Tibial nerve (tissue), 4 donors: ENCODE results near the gene PADI3. TPM values are rescaled to one million over a fixed set of nuclear protein-coding genes. Genes with fewer than 3 reads are reported as not detected.

Source experiments
- DNase-seq, 2 donors: peaks; one replicate each; pipeline ENCODE4 v3.0.0-alpha.2; 2019; ENCODE audit warnings: low spot score in 2 of 2
- H3K27ac ChIP-seq, 4 donors: fragments of 200-600 bp; sonication (generic) in 3 of 4; one replicate each; pipeline ENCODE4 v1.5.1; 2017 to 2019; ENCODE audit warnings: mild to moderate bottlenecking in 1 of 4
- H3K27me3 ChIP-seq, 2 donors: fragments of 200-600 bp; sonication (generic) in 1 of 2; one replicate each; pipeline versions ENCODE4 v1.5.1 to v1.6.0; 2017 to 2019
- H3K36me3 ChIP-seq, 3 donors: fragments of 200-600 bp; sonication (generic); one replicate each; pipeline ENCODE4 v1.5.1; 2018 to 2019
- H3K4me1 ChIP-seq, 4 donors: fragments of 200-600 bp; sonication (generic) in 3 of 4; one replicate each; pipeline ENCODE4 v1.5.1; 2017 to 2019
- H3K4me3 ChIP-seq, 4 donors: fragments of 200-600 bp; sonication (generic) in 3 of 4; one replicate each; pipeline ENCODE4 v1.5.1; 2017 to 2019; ENCODE audit warnings: mild to moderate bottlenecking in 1 of 4, moderate library complexity in 1 of 4
- H3K9me3 ChIP-seq, 4 donors: fragments of 200-600 bp; sonication (generic) in 3 of 4; one replicate each; pipeline ENCODE4 v1.5.1; 2017 to 2019
- CTCF ChIP-seq, 5 experiments: fragments of 200-600 bp in 3 of 5; fragments of 450-650 bp in 2 of 5; sonication (generic) in 3 of 5; IDR thresholded peaks; one replicate each; pipeline ENCODE4 v1.5.1; 2016 to 2019; ENCODE audit warnings: antibody characterized with exemption in 5 of 5, mild to moderate bottlenecking in 3 of 5, moderate library complexity in 2 of 5
- EP300 ChIP-seq, 2 donors: sonication (generic); formaldehyde crosslinking; IDR thresholded peaks; one replicate each; pipeline ENCODE4 v1.6.1; 2017; ENCODE audit warnings: antibody characterized with exemption in 2 of 2, mild to moderate bottlenecking in 1 of 2
- POLR2A ChIP-seq, 2 donors: fragments of 450-650 bp; IDR thresholded peaks; one replicate each; pipeline ENCODE4 v1.6.1; 2017; ENCODE audit warnings: antibody characterized with exemption in 2 of 2, mild to moderate bottlenecking in 2 of 2, moderate library complexity in 2 of 2
- WGBS, 2 donors: methylation state at CpG; one replicate each; pipeline ENCODE4 v1.1.5; 2018; 5-methylcytosine and 5-hydroxymethylcytosine counted together
- total RNA-seq, 4 donors: library from RNA; depleted of rRNA; stranded (reverse); fragments of >200 nt; gene quantifications; one replicate each; pipeline ENCODE4 v1.1.0, GENCODE V29; 2016

Gene PADI3
- total RNA-seq, 4 donors from 2014 or later: not detected

GRCh38 chr1:17307329-17307728 lies 58.4 kb downstream of the PADI3 start:
- peaks cover 0 to 7% (median 0%) of the 10 kb centered on the region in 4 donors for H3K9me3 ChIP-seq
- no peak overlapping the region for H3K4me3 ChIP-seq
- H3K27ac ChIP-seq: no peak overlapping the region
- no peak for TF ChIP-seq POLR2A (IDR thresholded peaks at IDR 0.05)
- no peak for TF ChIP-seq CTCF (IDR thresholded peaks at IDR 0.05)
- 84 to 89% methylated on average over 6 of the region's 6 CpGs for WGBS, 2 donors
- H3K4me1 ChIP-seq: no peaks in the 10 kb centered on the region
- no peak for DNase-seq
- H3K36me3 ChIP-seq: no peaks in the 10 kb centered on the region
- H3K27me3 ChIP-seq: peaks cover 0 to 41% of the 10 kb centered on the region in 2 donors

GRCh38 chr1:17307946-17308345 lies 59.0 kb downstream of the PADI3 start, which contains the start of gene PADI4:
Gene PADI4 (plus strand): TSS chr1:17308197. CDS start chr1:17308223, 26 bp downstream.
- H3K27me3 ChIP-seq: peaks cover 0 to 41% of the 10 kb centered on the region in 2 donors
- H3K36me3 ChIP-seq: no peaks in the 10 kb centered on the region
- TF ChIP-seq POLR2A (IDR thresholded peaks at IDR 0.05): no peak
- no peak for TF ChIP-seq EP300 (IDR thresholded peaks at IDR 0.05)
- TF ChIP-seq CTCF (IDR thresholded peaks at IDR 0.05): no peak
- H3K9me3 ChIP-seq: peaks cover 0 to under 1% (median 0%) of the 10 kb centered on the region in 4 donors
- no peak for DNase-seq
- H3K27ac ChIP-seq: no peak within 1 kb of the TSS
- no peaks in the 10 kb centered on the region for H3K4me1 ChIP-seq
- H3K4me3 ChIP-seq: no peak within 1 kb of the TSS
- WGBS, 2 donors: 33 to 51% methylated on average over 3 to 8 of the region's 8 CpGs

- Histone ChIP-seq H3K27ac (no peak overlapping the region), H3K4me3 (no peak overlapping the region), H3K27me3 (peaks cover 0 to 41% of the 10 kb centered on the region in 2 donors), H3K36me3 (no peaks in the 10 kb centered on the region), H3K9me3 (no peaks in the 10 kb centered on the region), H3K4me1 (no peaks in the 10 kb centered on the region)
- TF ChIP-seq CTCF (IDR thresholded peaks at IDR 0.05) (no peak), EP300 (IDR thresholded peaks at IDR 0.05) (no peak), POLR2A (IDR thresholded peaks at IDR 0.05) (no peak)
- 58 to 63% methylated on average over 5 to 6 of the region's 6 CpGs for WGBS, 2 donors
- DNase-seq: no peak
Measured at GRCh38 chr1:17308593-17308992, 59.7 kb downstream of the PADI3 start.

GRCh38 chr1:17309426-17310067 lies 60.6 kb downstream of the PADI3 start:
- WGBS, 2 donors: 31 to 39% methylated on average over 8 of the region's 8 CpGs
- Histone ChIP-seq H3K27ac (no peak overlapping the region), H3K27me3 (peaks cover 0 to 41% of the 10 kb centered on the region in 2 donors), H3K4me1 (no peaks in the 10 kb centered on the region), H3K4me3 (no peak overlapping the region), H3K9me3 (no peaks in the 10 kb centered on the region), H3K36me3 (no peaks in the 10 kb centered on the region)
- no peak for DNase-seq
- TF ChIP-seq POLR2A (IDR thresholded peaks at IDR 0.05): no peak
- TF ChIP-seq EP300 (IDR thresholded peaks at IDR 0.05): no peak
- TF ChIP-seq CTCF (IDR thresholded peaks at IDR 0.05): no peak

- 65 to 70% methylated on average over 7 of the region's 7 CpGs for WGBS, 2 donors
- no peaks in the 10 kb centered on the region for H3K36me3 ChIP-seq
Measured at GRCh38 chr1:17310068-17310640, 61.3 kb downstream of the PADI3 start.

More at GRCh38 chr1:17310068-17310640, 61.3 kb downstream of the PADI3 start:
- TF ChIP-seq EP300 (IDR thresholded peaks at IDR 0.05) (no peak), POLR2A (IDR thresholded peaks at IDR 0.05) (no peak), CTCF (IDR thresholded peaks at IDR 0.05) (no peak)
- Histone ChIP-seq H3K4me1 (no peaks in the 10 kb centered on the region), H3K27ac (no peak overlapping the region), H3K27me3 (peaks cover 0 to 41% of the 10 kb centered on the region in 2 donors), H3K4me3 (no peak overlapping the region), H3K9me3 (no peaks in the 10 kb centered on the region)
- DNase-seq: no peak
